GM23248 (cell line): ENCODE results near the gene CA5A. TPM values are rescaled to one million over a fixed set of nuclear protein-coding genes. Genes with fewer than 3 reads are reported as not detected.
"Not testable (repeated sequence)": the region's sequence is repeated elsewhere in the genome, so short reads cannot be mapped to it uniquely, and the experiment has no call there.

Source experiments
- DNase-seq: peaks from one replicate; pipeline ENCODE4 v3.0.0-alpha.2; 2015
- H2AFZ ChIP-seq: fragments of 200-600 bp; sonication (generic); 2 replicates; pipeline ENCODE4 v1.6.1; 2016; ENCODE audit warnings: antibody characterized with exemption
- H3F3A ChIP-seq: fragments of 200-600 bp; sonication (generic); 2 replicates; pipeline ENCODE4 v1.6.1; 2016; ENCODE audit warnings: mild to moderate bottlenecking, antibody characterized with exemption, mixed run types; ENCODE audit not compliant: insufficient read depth
- H3K27ac ChIP-seq: fragments of 200-600 bp; sonication (generic); 2 replicates; pipeline ENCODE4 v1.5.1; 2016; ENCODE audit warnings: mild to moderate bottlenecking
- H3K27me3 ChIP-seq: fragments of 200-600 bp; sonication (generic); replicated peaks from 2 replicates; pipeline ENCODE4 v1.6.1; 2016; ENCODE audit warnings: mild to moderate bottlenecking; ENCODE audit not compliant: insufficient read depth
- H3K36me3 ChIP-seq: fragments of 200-600 bp; sonication (generic); 2 replicates; pipeline ENCODE4 v1.6.1; 2016; ENCODE audit warnings: low read depth, mild to moderate bottlenecking
- H3K4me1 ChIP-seq: fragments of 200-600 bp; sonication (generic); 2 replicates; pipeline ENCODE4 v1.6.1; 2016; ENCODE audit warnings: mild to moderate bottlenecking; ENCODE audit not compliant: insufficient read depth
- H3K4me2 ChIP-seq: fragments of 200-600 bp; sonication (generic); one replicate; pipeline ENCODE4 v1.6.1; 2016; ENCODE audit warnings: mild to moderate bottlenecking; ENCODE audit not compliant: unreplicated experiment
- H3K4me3 ChIP-seq: fragments of 200-600 bp; sonication (generic); 2 replicates; pipeline ENCODE4 v1.5.1; 2016; ENCODE audit warnings: mild to moderate bottlenecking
- H3K79me2 ChIP-seq: fragments of 200-600 bp; sonication (generic); 2 replicates; pipeline ENCODE4 v1.6.1; 2016; ENCODE audit warnings: mild to moderate bottlenecking; ENCODE audit not compliant: insufficient read depth
- H3K9ac ChIP-seq: fragments of 200-600 bp; sonication (generic); 2 replicates; pipeline ENCODE4 v1.6.1; 2016; ENCODE audit warnings: mild to moderate bottlenecking
- H3K9me2 ChIP-seq: fragments of 200-600 bp; sonication (generic); 2 replicates; pipeline ENCODE4 v1.6.1; 2016; ENCODE audit warnings: mixed run types, mild to moderate bottlenecking, moderate library complexity; ENCODE audit not compliant: insufficient read depth
- H3K9me3 ChIP-seq: fragments of 200-600 bp; sonication (generic); one replicate; pipeline ENCODE4 v1.6.1; 2017; ENCODE audit warnings: low read depth
- H4K20me1 ChIP-seq: fragments of 200-600 bp; sonication (generic); 2 replicates; pipeline ENCODE4 v1.6.0; 2016; ENCODE audit not compliant: insufficient read depth
- EZH2 ChIP-seq: fragments of 200-600 bp; sonication (generic); IDR thresholded peaks from 2 replicates; pipeline ENCODE4 v1.6.1; 2018; ENCODE audit warnings: antibody characterized with exemption, mild to moderate bottlenecking; ENCODE audit not compliant: insufficient read depth, poor library complexity, severe bottlenecking
- EZH2phosphoT487 ChIP-seq: fragments of 200-600 bp; sonication (generic); IDR thresholded peaks from 2 replicates; pipeline ENCODE4 v1.6.1; 2018; ENCODE audit warnings: antibody characterized with exemption, moderate library complexity, mild to moderate bottlenecking, low read depth; ENCODE audit not compliant: insufficient read depth
- WGBS, 2 experiments: methylation state at CpG; one replicate each; pipeline ENCODE4 v1.1.6; 2015 to 2017; ENCODE audit warnings: low lambda C conversion rate in 2 of 2, low coverage in 1 of 2; ENCODE audit errors: missing lambda C conversion rate in 2 of 2; 5-methylcytosine and 5-hydroxymethylcytosine counted together
- in situ Hi-C: fragments of 300-500 bp; cut with MboI; formaldehyde crosslinking; loops from 2 replicates; pipeline ENCODE4 v1.15.0; 2020
- polyA plus RNA-seq: library from polyadenylated mRNA; unstranded; fragments of >200 nt; fragmentation: Nextera tagmentation; extraction: Ambion mirVana; gene quantifications from 2 replicates; pipeline ENCODE4 v1.2.1, GENCODE V29; 2016
- total RNA-seq: library from RNA; depleted of rRNA; stranded (reverse); fragments of >200 nt; shearing (Covaris generic); gene quantifications from 2 replicates; pipeline ENCODE4 v1.2.3, GENCODE V29; 2014

Gene CA5A
- total and polyA plus RNA-seq, 2 experiments from 2014 or later, result not detected

DNA sequence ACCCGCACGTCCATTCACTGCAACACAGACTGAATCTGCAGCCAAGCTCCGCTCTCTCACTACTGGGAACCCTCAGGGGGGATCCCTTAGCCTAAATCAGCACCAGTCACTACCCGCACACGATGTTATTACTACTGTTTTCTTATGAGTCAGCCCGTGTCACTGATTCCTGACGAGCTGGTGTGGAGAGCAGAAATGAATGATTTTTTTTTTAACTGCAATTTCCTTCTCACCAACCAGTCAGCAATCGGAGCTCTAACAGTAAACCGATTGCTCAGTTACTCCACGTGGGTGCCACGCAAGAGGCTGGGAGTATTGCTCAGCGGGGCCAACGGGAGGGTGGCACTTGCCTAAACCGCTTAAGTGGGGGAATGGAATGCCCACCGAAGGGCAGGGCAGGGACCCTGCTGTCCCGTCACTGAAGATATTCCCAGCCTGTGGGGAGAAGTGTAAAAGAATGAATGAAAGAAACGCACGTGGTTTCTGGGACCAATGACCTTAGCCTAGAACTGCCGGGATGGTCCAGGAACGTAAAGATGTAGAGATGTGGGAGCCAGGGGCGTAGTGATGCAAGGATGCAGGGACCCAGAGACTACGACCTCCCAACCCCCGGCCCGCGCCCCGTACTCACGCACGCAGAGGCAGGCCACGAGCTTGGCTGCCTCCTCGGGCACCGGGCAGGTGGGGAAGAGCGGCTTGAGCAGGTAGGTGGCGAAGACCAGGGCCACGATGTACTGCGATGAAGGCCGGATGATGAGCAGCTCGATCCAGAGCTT, 67.9 kb downstream of the CA5A start:
- peaks cover 28% of the 10 kb centered on the region for H3F3A ChIP-seq
- H3K27me3 ChIP-seq, H4K20me1 ChIP-seq, H2AFZ ChIP-seq, in situ Hi-C loops, H3K9me3 ChIP-seq, H3K9me2 ChIP-seq: not testable (repeated sequence)
- H3K79me2 ChIP-seq, result peaks cover 54% of the 10 kb centered on the region
- H3K9ac ChIP-seq, result peak overlapping the region; percentile 91
- H3K36me3 ChIP-seq, result peaks cover 10% of the 10 kb centered on the region; the same call in 1 of the 2 replicates
- peak overlapping the region; percentile 74 for H3K4me2 ChIP-seq
- WGBS, 2 experiments, result 1 to 2% methylated on average over 29 to 37 of the region's 37 CpGs
- peaks cover 38% of the 10 kb centered on the region for H3K4me1 ChIP-seq
- H3K27ac ChIP-seq, result peak overlapping the region; percentile 85
- peak; percentile 92 for DNase-seq
- peak overlapping the region; percentile 81 for H3K4me3 ChIP-seq

DNA sequence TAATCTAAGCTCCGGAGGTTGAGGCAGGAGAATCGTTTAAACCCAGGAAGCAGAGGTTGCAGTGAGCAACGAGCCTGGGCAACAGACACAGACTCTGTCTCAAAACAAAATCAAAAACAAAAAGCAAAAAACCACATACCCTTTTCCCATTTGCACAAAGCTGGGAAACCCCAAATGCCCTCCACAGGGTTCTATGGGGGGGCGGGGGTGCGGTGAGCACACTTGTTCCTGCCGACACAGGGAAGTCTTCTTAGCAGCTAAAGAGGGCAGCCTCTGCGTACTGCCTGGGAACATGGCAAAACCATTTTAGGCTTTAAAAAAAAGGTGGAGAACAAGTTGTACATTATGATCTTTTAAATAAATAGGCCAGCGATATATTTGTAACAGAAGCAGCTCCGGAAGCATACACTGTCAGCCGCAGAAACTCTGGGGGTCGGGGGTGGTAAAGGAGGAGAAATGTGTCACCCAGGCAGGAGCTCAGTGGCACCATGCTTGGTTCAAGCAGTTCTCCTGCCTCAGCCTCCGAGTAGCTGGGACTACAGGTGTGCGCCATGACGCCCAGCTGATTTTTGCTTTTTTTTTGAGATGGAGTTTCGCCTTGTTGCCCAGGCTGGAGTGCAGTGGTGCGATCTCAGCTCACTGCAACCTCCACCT, 70.3 kb downstream of the CA5A start:
- H3K9me2 ChIP-seq, H3K9me3 ChIP-seq, H3K9ac ChIP-seq, H3K27me3 ChIP-seq, DNase-seq, in situ Hi-C loops, H2AFZ ChIP-seq, H4K20me1 ChIP-seq: not testable (repeated sequence)
- Histone ChIP-seq H3K79me2 (peaks cover 78% of the 10 kb centered on the region), H3K36me3 (peaks cover 10% of the 10 kb centered on the region; the same call in 1 of the 2 replicates), H3K27ac (peak overlapping the region; percentile 85), H3K4me2 (peak overlapping the region; percentile 74), H3F3A (peaks cover 25% of the 10 kb centered on the region), H3K4me3 (peak overlapping the region; percentile 81), H3K4me1 (peaks cover 34% of the 10 kb centered on the region)
- 98 to 99% methylated on average over 16 of the region's 16 CpGs for WGBS, 2 experiments

DNA sequence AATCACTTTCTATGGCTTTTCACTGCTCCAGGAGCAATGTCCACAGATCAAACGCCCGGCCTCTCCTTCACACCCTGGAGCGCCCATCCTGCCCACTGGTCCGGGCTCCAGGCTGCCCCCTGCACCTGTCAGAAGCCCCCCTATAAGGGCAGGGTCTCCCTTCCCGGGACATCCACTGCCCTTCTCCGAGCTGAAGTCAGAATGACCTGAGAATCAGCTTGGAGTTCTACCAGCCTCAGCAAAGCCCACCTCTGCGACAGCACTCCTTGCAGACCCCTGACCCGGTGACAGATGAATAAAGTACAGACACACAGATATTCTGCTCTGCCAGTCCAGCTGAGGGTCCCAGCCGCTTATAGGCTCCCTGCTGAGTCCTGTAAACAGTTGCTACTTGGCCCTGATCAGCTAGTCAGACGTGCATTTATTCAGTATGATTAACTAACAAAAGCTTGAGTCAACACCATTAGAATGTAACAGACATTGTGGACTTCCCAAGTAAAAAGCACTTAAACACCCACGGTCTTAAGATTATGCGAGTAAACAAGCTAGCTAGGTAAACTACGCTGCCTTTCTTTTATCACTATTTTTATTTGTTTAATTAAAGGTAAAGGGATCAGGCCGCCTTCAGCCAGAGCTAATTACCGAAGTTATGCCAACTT, 71.9 kb downstream of the CA5A start:
- no peak overlapping the region for H3K4me3 ChIP-seq
- peak; percentile 49 for DNase-seq
- in situ Hi-C loops, result no loop called here
- peaks cover 94% of the 10 kb centered on the region for H3K79me2 ChIP-seq
- H3K27me3 ChIP-seq, result no peaks in the 10 kb centered on the region
- peak overlapping the region; percentile 2 for H3K4me2 ChIP-seq
- no peaks in the 10 kb centered on the region for H3K9me2 ChIP-seq
- no peaks in the 10 kb centered on the region for H3K9me3 ChIP-seq
- no peak overlapping the region for H2AFZ ChIP-seq
- peaks cover 17% of the 10 kb centered on the region; the same call in 1 of the 2 replicates for H3F3A ChIP-seq
- H3K4me1 ChIP-seq, result peaks cover 37% of the 10 kb centered on the region
- TF ChIP-seq EZH2phosphoT487, result no peak
- no peak for TF ChIP-seq EZH2
- peaks cover 9% of the 10 kb centered on the region for H4K20me1 ChIP-seq
- H3K9ac ChIP-seq, result no peak overlapping the region
- 82 to 87% methylated on average over 15 of the region's 15 CpGs for WGBS, 2 experiments
- peaks cover 10% of the 10 kb centered on the region; the same call in 1 of the 2 replicates for H3K36me3 ChIP-seq
- H3K27ac ChIP-seq, result no peak overlapping the region

DNA sequence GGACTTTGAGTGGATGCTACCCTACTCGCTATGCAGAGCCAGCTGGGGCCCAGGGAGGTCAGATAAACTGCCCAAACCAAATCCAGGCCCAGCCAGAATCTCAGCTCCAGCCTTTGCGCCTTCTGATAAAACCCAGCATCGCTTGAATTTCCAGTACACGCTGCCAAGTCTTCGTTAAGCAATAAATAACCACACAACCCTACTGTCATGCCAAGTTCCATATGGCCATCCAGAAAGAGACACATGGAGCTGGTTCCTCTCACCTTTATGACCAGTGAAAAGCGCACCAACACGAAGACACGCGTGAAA, 73.0 kb downstream of the CA5A start:
- in situ Hi-C loops, DNase-seq, H3K9ac ChIP-seq, H3K27ac ChIP-seq, H4K20me1 ChIP-seq, H3K9me3 ChIP-seq, H3K4me3 ChIP-seq, H3K9me2 ChIP-seq, H3K4me2 ChIP-seq, H2AFZ ChIP-seq, H3K27me3 ChIP-seq: not testable (repeated sequence)
- peaks cover 10% of the 10 kb centered on the region; the same call in 1 of the 2 replicates for H3K36me3 ChIP-seq
- WGBS, 2 experiments, result 95 to 97% methylated on average over 9 of the region's 9 CpGs
- H3K4me1 ChIP-seq, result peaks cover 37% of the 10 kb centered on the region
- peaks cover 99% of the 10 kb centered on the region for H3K79me2 ChIP-seq
- H3F3A ChIP-seq, result peaks cover 17% of the 10 kb centered on the region; the same call in 1 of the 2 replicates

DNA sequence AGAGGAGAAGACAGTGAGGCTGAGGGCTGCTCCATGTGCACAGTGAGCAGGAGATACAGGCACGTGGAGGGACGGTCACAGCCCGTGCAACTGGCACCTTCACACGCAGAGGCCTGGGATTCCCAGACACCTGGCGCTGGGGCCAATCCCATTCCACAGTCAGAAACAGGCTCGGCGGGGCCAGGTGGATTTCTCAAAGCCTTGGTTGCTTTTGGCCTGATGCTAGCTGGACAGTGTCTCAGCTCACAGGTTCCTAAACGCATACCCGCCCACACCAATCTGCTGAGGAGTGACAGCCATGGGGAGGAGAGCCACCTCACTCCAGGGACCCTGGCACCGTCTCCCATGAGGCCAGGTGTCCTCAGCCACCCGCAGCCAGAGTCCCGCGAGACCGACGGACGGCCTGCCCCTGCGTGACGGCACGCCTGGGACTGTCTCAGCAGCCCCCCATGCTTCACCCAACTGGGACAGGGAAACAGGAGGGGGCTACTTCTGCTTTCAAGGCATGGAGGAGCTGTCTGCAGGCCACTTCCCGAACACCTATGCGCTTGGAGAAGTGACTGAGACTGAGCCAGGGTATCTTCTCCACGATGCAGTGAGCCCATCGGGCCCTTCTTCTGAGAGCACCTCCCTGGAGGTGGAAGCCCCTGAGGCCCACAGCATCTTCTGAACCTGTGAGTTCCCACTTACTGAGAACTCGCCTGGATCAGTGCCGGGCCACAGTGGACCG, 73.6 kb downstream of the CA5A start:
- in situ Hi-C loops, DNase-seq, H4K20me1 ChIP-seq, H3K4me2 ChIP-seq, H3K27ac ChIP-seq, H3K27me3 ChIP-seq, H3K9ac ChIP-seq, H3K9me3 ChIP-seq, H2AFZ ChIP-seq, H3K4me3 ChIP-seq, H3K9me2 ChIP-seq: not testable (repeated sequence)
- Histone ChIP-seq H3K36me3 (peaks cover 10% of the 10 kb centered on the region; the same call in 1 of the 2 replicates), H3F3A (peaks cover 17% of the 10 kb centered on the region; the same call in 1 of the 2 replicates), H3K79me2 (peaks cover 100% of the 10 kb centered on the region), H3K4me1 (peaks cover 37% of the 10 kb centered on the region)
- WGBS, 2 experiments, result 97% methylated on average over 26 of the region's 26 CpGs

DNA sequence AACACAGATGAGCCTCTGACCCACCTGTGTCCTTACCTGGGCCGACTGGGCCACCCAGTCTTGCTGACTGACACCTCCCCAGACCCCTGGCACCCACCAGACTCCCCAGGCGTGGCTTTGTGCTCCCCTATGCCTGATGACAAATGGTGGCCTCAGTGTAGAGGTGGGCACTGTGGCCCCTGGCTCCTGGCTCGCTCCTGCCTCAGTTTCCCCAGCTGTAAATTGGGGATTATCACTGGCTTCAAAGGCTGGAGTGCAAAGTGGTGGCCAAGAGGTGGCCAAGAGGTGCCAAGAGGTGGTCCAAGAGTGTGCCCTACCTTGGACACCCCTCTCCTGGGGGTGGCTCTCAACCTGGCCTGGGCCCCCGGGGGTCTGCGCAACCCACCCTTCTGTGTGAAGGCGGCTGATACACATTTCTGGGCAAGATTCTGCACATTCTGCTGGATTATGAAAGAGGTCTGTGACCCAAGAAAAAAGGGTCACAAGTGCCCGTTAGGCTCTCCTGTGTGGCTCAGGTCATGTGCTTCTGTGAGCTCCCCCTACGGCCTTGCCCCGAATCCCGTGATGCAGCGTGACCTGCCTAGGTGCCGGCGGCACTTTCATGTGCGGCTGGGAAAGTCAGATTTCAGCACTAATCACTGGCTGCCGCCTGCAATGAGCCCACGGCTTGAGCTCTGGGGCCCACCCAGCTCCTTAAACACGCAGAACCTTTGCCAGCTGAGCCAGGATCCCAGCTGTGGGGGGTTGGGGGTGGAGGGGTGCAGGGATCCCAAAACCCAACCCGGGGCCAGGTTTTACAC, 74.8 kb downstream of the CA5A start:
- H3F3A ChIP-seq, H2AFZ ChIP-seq, H3K9ac ChIP-seq, H4K20me1 ChIP-seq, H3K36me3 ChIP-seq, H3K4me2 ChIP-seq, DNase-seq, H3K9me2 ChIP-seq, H3K9me3 ChIP-seq, H3K27ac ChIP-seq, H3K4me3 ChIP-seq, in situ Hi-C loops, H3K27me3 ChIP-seq: not testable (repeated sequence)
- Histone ChIP-seq H3K79me2 (peaks cover 100% of the 10 kb centered on the region), H3K4me1 (peaks cover 26% of the 10 kb centered on the region)
- 93 to 95% methylated on average over 17 of the region's 18 CpGs for WGBS, 2 experiments
